ENCODE measurements around the gene NIPBL. TPM values are rescaled to one million over a fixed set of nuclear protein-coding genes. Genes with fewer than 3 reads are reported as not detected.

Gene NIPBL
- total and polyA plus RNA-seq, 10 of the 15 experiments (the other 5 are each of a cell fraction or from before 2014, with no cell fraction given) = 10.4 to 50.4 (median 20.2) TPM

DNA sequence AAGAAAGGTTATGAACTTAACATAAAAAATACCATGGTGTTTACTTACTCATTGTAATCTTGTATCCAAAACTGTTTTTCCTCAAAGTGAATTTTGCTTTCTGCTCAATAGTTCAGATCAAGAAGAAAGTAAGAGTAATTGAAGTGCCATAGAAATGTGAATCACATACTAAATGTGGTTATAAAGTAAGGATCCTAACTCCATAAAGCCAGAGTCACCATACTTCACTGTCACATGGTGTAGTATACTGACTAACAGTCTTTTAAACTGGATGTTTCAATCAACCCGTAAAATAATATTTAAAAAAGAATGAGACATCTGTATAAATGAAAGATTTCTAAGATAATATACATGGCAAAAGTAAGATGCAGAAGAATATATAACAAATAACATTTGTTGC lies 72.1 kb downstream of the NIPBL start:
- H3K4me2 ChIP-seq (ENCODE audit: control insufficient read depth, insufficient read depth) = no peak overlapping the region
- SMC1A ChIA-PET (ENCODE audit: uncharacterized antibody, unreplicated experiment) = interaction anchor here (2.1 to 3.3 kb wide), 3 partner anchors 65 to 72 kb away, joined by 8 to 15 read pairs (median 8); partner anchors contain the start of gene NIPBL
- TF ChIP-seq CHD4 (IDR thresholded peaks at IDR 0.05) (no peak), PRDM15 (CRISPR knock-in tag; IDR thresholded peaks at IDR 0.05) (no peak)

DNA sequence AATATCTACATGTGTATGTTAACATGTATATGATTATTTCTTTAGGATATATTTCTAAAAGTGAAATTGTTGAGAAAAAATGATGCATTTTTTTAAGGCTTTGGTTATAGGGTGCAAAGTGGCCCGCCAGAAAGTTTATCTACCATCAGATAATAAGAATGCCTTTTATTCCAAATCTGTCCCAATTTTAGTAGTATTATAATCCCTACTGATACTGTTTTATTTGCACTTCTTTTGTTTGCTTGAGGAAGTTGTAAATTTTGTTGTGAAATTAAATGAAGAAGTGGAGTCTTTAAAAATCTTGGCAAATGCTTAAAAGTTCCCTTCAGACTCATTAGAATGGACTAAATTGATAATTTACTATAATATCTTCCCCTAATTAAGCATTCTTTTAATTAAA lies 73.0 kb downstream of the NIPBL start:
- no peak overlapping the region for H3K9ac ChIP-seq (ENCODE audit: control insufficient read depth, insufficient read depth, low read length)
- WGBS (ENCODE audit: insufficient coverage, insufficient replicate concordance, low lambda C conversion rate, missing lambda C conversion rate) = 96% methylated on average over 1 of the region's 1 CpG
- ChIA-PET POLR2A (interaction anchor here (0.6 kb wide), 1 partner anchor 198 kb away, joined by 3 read pairs; no protein-coding TSS in a partner anchor), CTCF (interaction anchor here (4.6 kb wide), 1 partner anchor 80 kb away, joined by 30 read pairs; no protein-coding TSS in a partner anchor), RAD21 (ENCODE audit: unreplicated experiment) (no interaction called here), SMC1A (ENCODE audit: uncharacterized antibody, unreplicated experiment) (no interaction called here)
- H4K20me1 ChIP-seq (ENCODE audit: control insufficient read depth, insufficient read depth) = no peaks in the 10 kb centered on the region
- no peak overlapping the region for H3K4me2 ChIP-seq (ENCODE audit: control insufficient read depth, insufficient read depth)
- in situ Hi-C loops (cut with MboI) (no loop called here), intact Hi-C loops (cut with micrococcal nuclease; ENCODE audit: unreplicated experiment) (no loop called here)
- H3K27ac ChIP-seq (ENCODE audit: control insufficient read depth, insufficient read depth) = no peak overlapping the region
- FAIRE-seq = no peak
- H3K79me2 ChIP-seq (ENCODE audit: control insufficient read depth, insufficient read depth, low read length) = peaks cover 69% of the 10 kb centered on the region
- no peaks in the 10 kb centered on the region; the same call in 2 of the 3 replicates for H3K9me3 ChIP-seq (replicated peaks; ENCODE audit: control insufficient read depth, insufficient read depth, low read length)
- H3K4me1 ChIP-seq (ENCODE audit: control insufficient read depth, insufficient read depth, low read length) = no peaks in the 10 kb centered on the region
- H3K36me3 ChIP-seq (ENCODE audit: control insufficient read depth in 2 of 2, insufficient read depth in 2 of 2, low read length in 1 of 2) = peaks cover 0 to 3% of the 10 kb centered on the region in 2 experiments; a peak in 1 of 4 replicates
- DNase-seq (ENCODE audit: low read depth, low spot score) = no peak
- BruUV-seq (replicated peaks) = no TSS peak
- H3K4me3 ChIP-seq = no peak overlapping the region
- ATAC-seq = no peak
- no peaks in the 10 kb centered on the region for H3K27me3 ChIP-seq (replicated peaks in 1 of 2; ENCODE audit: control insufficient read depth in 2 of 2, insufficient read depth in 2 of 2, low read length in 1 of 2)
- no peak overlapping the region for H2AFZ ChIP-seq (ENCODE audit: control insufficient read depth, low read depth, low read length)
- TF ChIP-seq, protein P1, sequence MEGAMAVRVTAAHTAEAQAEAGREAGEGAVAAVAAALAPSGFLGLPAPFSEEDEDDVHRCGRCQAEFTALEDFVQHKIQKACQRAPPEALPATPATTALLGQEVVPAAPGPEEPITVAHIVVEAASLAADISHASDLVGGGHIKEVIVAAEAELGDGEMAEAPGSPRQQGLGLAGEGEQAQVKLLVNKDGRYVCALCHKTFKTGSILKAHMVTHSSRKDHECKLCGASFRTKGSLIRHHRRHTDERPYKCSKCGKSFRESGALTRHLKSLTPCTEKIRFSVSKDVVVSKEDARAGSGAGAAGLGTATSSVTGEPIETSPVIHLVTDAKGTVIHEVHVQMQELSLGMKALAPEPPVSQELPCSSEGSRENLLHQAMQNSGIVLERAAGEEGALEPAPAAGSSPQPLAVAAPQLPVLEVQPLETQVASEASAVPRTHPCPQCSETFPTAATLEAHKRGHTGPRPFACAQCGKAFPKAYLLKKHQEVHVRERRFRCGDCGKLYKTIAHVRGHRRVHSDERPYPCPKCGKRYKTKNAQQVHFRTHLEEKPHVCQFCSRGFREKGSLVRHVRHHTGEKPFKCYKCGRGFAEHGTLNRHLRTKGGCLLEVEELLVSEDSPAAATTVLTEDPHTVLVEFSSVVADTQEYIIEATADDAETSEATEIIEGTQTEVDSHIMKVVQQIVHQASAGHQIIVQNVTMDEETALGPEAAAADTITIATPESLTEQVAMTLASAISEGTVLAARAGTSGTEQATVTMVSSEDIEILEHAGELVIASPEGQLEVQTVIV (IDR thresholded peaks at IDR 0.05; ENCODE audit: borderline replicate concordance, partially characterized antibody) = no peak
- TF ChIP-seq SUZ12 (IDR thresholded peaks at IDR 0.05; ENCODE audit: unreplicated experiment) (no peak), CEBPB (IDR thresholded peaks at IDR 0.05; ENCODE audit: borderline replicate concordance in 1 of 2, low read depth in 2 of 2, low read length in 2 of 2) (no peak), CHD2 (IDR thresholded peaks at IDR 0.05; ENCODE audit: borderline replicate concordance, low read depth, low read length) (no peak), MTA2 (IDR thresholded peaks at IDR 0.05; ENCODE audit: low read depth) (no peak), ZNF217 (IDR thresholded peaks at IDR 0.05) (no peak)
- TF ChIP-seq, protein P2, sequence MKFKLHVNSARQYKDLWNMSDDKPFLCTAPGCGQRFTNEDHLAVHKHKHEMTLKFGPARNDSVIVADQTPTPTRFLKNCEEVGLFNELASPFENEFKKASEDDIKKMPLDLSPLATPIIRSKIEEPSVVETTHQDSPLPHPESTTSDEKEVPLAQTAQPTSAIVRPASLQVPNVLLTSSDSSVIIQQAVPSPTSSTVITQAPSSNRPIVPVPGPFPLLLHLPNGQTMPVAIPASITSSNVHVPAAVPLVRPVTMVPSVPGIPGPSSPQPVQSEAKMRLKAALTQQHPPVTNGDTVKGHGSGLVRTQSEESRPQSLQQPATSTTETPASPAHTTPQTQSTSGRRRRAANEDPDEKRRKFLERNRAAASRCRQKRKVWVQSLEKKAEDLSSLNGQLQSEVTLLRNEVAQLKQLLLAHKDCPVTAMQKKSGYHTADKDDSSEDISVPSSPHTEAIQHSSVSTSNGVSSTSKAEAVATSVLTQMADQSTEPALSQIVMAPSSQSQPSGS (IDR thresholded peaks at IDR 0.05; ENCODE audit: low read length) = no peak

More for the DNA sequence above, 72.1 kb downstream of the NIPBL start:
- Histone ChIP-seq H3K9me3 (replicated peaks; ENCODE audit: control insufficient read depth, insufficient read depth, low read length) (no peaks in the 10 kb centered on the region; the same call in 2 of the 3 replicates), H3K4me3 (no peak overlapping the region), H3K79me2 (ENCODE audit: control insufficient read depth, insufficient read depth, low read length) (peaks cover 76% of the 10 kb centered on the region), H3K4me1 (ENCODE audit: control insufficient read depth, insufficient read depth, low read length) (no peaks in the 10 kb centered on the region), H2AFZ (ENCODE audit: control insufficient read depth, low read depth, low read length) (no peak overlapping the region), H3K27me3 (replicated peaks in 1 of 2; ENCODE audit: control insufficient read depth in 2 of 2, insufficient read depth in 2 of 2, low read length in 1 of 2) (no peaks in the 10 kb centered on the region), H3K9ac (ENCODE audit: control insufficient read depth, insufficient read depth, low read length) (no peak overlapping the region), H3K36me3 (ENCODE audit: control insufficient read depth in 2 of 2, insufficient read depth in 2 of 2, low read length in 1 of 2) (peaks cover 0 to 3% of the 10 kb centered on the region in 2 experiments; a peak in 1 of 4 replicates), H3K27ac (ENCODE audit: control insufficient read depth, insufficient read depth) (no peak overlapping the region), H4K20me1 (ENCODE audit: control insufficient read depth, insufficient read depth) (no peaks in the 10 kb centered on the region)
- intact Hi-C loops (cut with micrococcal nuclease; ENCODE audit: unreplicated experiment) (no loop called here), in situ Hi-C loops (cut with MboI) (no loop called here)
- DNase-seq (ENCODE audit: low read depth, low spot score) = no peak
- ChIA-PET CTCF (interaction anchor here (1.6 to 4.6 kb wide), 3 partner anchors 39 to 86 kb away, joined by 3 to 30 read pairs (median 6); no protein-coding TSS in a partner anchor), RAD21 (ENCODE audit: unreplicated experiment) (no interaction called here), POLR2A (no interaction called here)
- FAIRE-seq = no peak
- no TSS peak for BruUV-seq (replicated peaks)
- 97% methylated on average over 1 of the region's 1 CpG for WGBS (ENCODE audit: insufficient coverage, insufficient replicate concordance, low lambda C conversion rate, missing lambda C conversion rate)
- no peak for ATAC-seq
